Neuronal stem cell (in vitro differentiated cells): ENCODE results near the gene SDC4.

Source experiments
- DNase-seq: peaks from one replicate; pipeline ENCODE4 v3.0.0-alpha.2; 2013; ENCODE audit warnings: low spot score
- H2AFZ ChIP-seq: one replicate; pipeline ENCODE4 v1.6.1; 2013; ENCODE audit warnings: mild to moderate bottlenecking, low read length, inconsistent platforms
- H2AK5ac ChIP-seq: 2 replicates; pipeline ENCODE4 v1.6.1; 2013; ENCODE audit warnings: low read depth, mild to moderate bottlenecking, inconsistent platforms, low read length, moderate library complexity, mixed read lengths
- H2BK120ac ChIP-seq: 2 replicates; pipeline ENCODE4 v1.6.1; 2013; ENCODE audit warnings: low read depth, mild to moderate bottlenecking, inconsistent platforms, low read length, moderate library complexity, mixed read lengths
- H2BK12ac ChIP-seq: one replicate; pipeline ENCODE4 v1.6.1; 2013; ENCODE audit warnings: low read length, inconsistent platforms
- H2BK15ac ChIP-seq: 2 replicates; pipeline ENCODE4 v1.6.1; 2013; ENCODE audit warnings: mild to moderate bottlenecking, low read length, inconsistent platforms, mixed read lengths
- H2BK5ac ChIP-seq: one replicate; pipeline ENCODE4 v1.6.1; 2013; ENCODE audit warnings: inconsistent platforms, mild to moderate bottlenecking, low read length, moderate library complexity
- H3K14ac ChIP-seq: one replicate; pipeline ENCODE4 v1.6.1; 2013; ENCODE audit warnings: low read length, inconsistent platforms
- H3K18ac ChIP-seq: 2 replicates; pipeline ENCODE4 v1.6.1; 2013; ENCODE audit warnings: low read length, inconsistent platforms
- H3K23ac ChIP-seq: 2 replicates; pipeline ENCODE4 v1.6.1; 2013; ENCODE audit warnings: low read depth, mild to moderate bottlenecking, mixed read lengths, low read length, inconsistent platforms; ENCODE audit not compliant: poor library complexity
- H3K27ac ChIP-seq: replicated peaks from 3 replicates; pipeline ENCODE4 v1.5.1; 2013; ENCODE audit warnings: low read length, inconsistent platforms
- H3K27me3 ChIP-seq, 3 experiments: 2 replicates each; pipeline ENCODE4 v1.6.1; 2013; ENCODE audit warnings: low read length in 3 of 3, mild to moderate bottlenecking in 2 of 3, inconsistent platforms in 1 of 3, low read depth in 1 of 3, mixed read lengths in 1 of 3, moderate library complexity in 1 of 3; ENCODE audit not compliant: control insufficient read depth in 3 of 3, insufficient read depth in 3 of 3
- H3K36me3 ChIP-seq, 2 donors: replicated peaks in 1 of 2; 2 replicates each; pipeline ENCODE4 v1.6.1; 2013; ENCODE audit warnings: low read length in 2 of 2; ENCODE audit not compliant: control insufficient read depth in 2 of 2, insufficient read depth in 2 of 2
- H3K4ac ChIP-seq: 2 replicates; pipeline ENCODE4 v1.6.1; 2013; ENCODE audit warnings: inconsistent platforms, mild to moderate bottlenecking, low read length, moderate library complexity
- H3K4me1 ChIP-seq, 2 donors: 1 replicate in 1 of 2; 2 replicates in 1 of 2; pipeline ENCODE4 v1.6.1; 2013; ENCODE audit warnings: low read length in 2 of 2, low read depth in 1 of 2; ENCODE audit not compliant: control insufficient read depth in 2 of 2, insufficient read depth in 1 of 2
- H3K4me2 ChIP-seq: one replicate; pipeline ENCODE4 v1.6.1; 2013; ENCODE audit warnings: mild to moderate bottlenecking, low read length, inconsistent platforms; ENCODE audit not compliant: insufficient read depth, poor library complexity, severe bottlenecking
- H3K4me3 ChIP-seq, 2 donors: 2 replicates each; pipeline ENCODE4 v1.5.1; 2013; ENCODE audit warnings: low read length in 2 of 2, mild to moderate bottlenecking in 2 of 2, inconsistent platforms in 1 of 2, moderate library complexity in 1 of 2
- H3K79me1 ChIP-seq: one replicate; pipeline ENCODE4 v1.6.1; 2013; ENCODE audit warnings: low read depth, mild to moderate bottlenecking, inconsistent platforms, low read length, moderate library complexity
- H3K9ac ChIP-seq: one replicate; pipeline ENCODE4 v1.6.1; 2013; ENCODE audit warnings: mild to moderate bottlenecking, low read depth, low read length, inconsistent platforms; ENCODE audit not compliant: poor library complexity
- H3K9me3 ChIP-seq, 2 donors: replicated peaks in 1 of 2; 2 replicates each; pipeline versions ENCODE3 to v1.6.1; 2013; ENCODE audit warnings: low read length in 2 of 2, mild to moderate bottlenecking in 2 of 2, inconsistent platforms in 1 of 2, low read depth in 1 of 2, mixed read lengths in 1 of 2, moderate library complexity in 1 of 2; ENCODE audit not compliant: control insufficient read depth in 2 of 2, insufficient read depth in 1 of 2
- H4K8ac ChIP-seq: one replicate; pipeline ENCODE4 v1.6.1; 2013; ENCODE audit warnings: low read depth, mild to moderate bottlenecking, inconsistent platforms, low read length, moderate library complexity
- H4K91ac ChIP-seq: one replicate; pipeline ENCODE4 v1.6.1; 2013; ENCODE audit warnings: low read length, low read depth, mild to moderate bottlenecking, inconsistent platforms; ENCODE audit not compliant: poor library complexity
- WGBS, 2 donors: extraction: QIAGEN DNeasy Blood & Tissue Kit; methylation state at CpG; one replicate each; pipeline ENCODE4 v1.1.7; 2013; ENCODE audit warnings: missing lambda C conversion rate in 2 of 2, mixed read lengths in 1 of 2; ENCODE audit not compliant: insufficient read length in 2 of 2, insufficient replicate concordance in 1 of 2; ENCODE audit errors: extremely low coverage in 2 of 2; 5-methylcytosine and 5-hydroxymethylcytosine counted together

Gene SDC4

DNA sequence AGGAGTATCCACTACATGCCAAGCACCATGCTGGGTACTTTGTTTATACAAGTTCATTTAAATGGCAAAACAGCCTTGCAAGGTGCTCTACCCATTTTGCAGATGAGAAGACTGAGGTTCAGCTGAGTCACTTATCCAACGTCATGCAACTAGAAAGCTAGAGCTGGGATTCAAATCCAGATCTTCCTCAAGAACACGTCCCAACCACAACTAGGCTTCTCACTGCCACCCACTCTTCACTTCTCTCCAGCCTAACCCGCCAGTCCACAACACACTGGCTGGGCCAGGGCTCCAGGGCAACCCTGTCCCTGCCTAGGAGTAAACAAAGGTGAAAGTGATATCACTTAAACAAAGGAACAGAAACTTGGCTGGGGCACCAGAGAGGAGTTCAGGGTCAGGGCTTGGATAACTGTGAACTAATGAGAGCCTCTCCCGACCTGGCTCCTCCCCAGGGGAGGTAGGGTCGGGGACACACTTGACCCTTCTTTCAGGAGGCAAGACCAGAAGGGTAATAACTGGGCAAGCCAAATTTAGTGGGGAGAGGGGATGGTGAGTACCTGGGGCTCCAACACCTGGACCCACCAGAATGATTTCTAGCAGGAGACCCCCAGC is 7.9 kb downstream of the SDC4 start:
- peaks cover 0 to 5% (median 0%) of the 10 kb centered on the region in 3 experiments for H3K27me3 ChIP-seq
- no peak overlapping the region for H4K91ac ChIP-seq
- no peaks in the 10 kb centered on the region for H3K36me3 ChIP-seq
- H2BK120ac ChIP-seq: no peak overlapping the region
- H3K4me2 ChIP-seq: peak overlapping the region; percentile 66
- H3K14ac ChIP-seq: no peak overlapping the region
- no peaks in the 10 kb centered on the region for H3K9me3 ChIP-seq
- no peaks in the 10 kb centered on the region for H3K79me1 ChIP-seq
- H3K4ac ChIP-seq: no peak overlapping the region
- no peak overlapping the region for H3K9ac ChIP-seq
- H3K18ac ChIP-seq: peak overlapping the region; percentile 40
- no peak overlapping the region for H2BK15ac ChIP-seq
- H3K4me1 ChIP-seq: peaks cover 41 to 43% of the 10 kb centered on the region in 2 donors
- H2BK12ac ChIP-seq: no peak overlapping the region
- DNase-seq: no peak
- no peak overlapping the region for H3K4me3 ChIP-seq
- no CpG with 5 or more reads among the region's 5 CpGs for WGBS, 2 donors
- H2AK5ac ChIP-seq: peak overlapping the region; percentile 20
- no peak overlapping the region for H3K23ac ChIP-seq
- H2AFZ ChIP-seq: no peak overlapping the region
- H4K8ac ChIP-seq: no peak overlapping the region
- H2BK5ac ChIP-seq: no peak overlapping the region
- no peak overlapping the region for H3K27ac ChIP-seq

DNA sequence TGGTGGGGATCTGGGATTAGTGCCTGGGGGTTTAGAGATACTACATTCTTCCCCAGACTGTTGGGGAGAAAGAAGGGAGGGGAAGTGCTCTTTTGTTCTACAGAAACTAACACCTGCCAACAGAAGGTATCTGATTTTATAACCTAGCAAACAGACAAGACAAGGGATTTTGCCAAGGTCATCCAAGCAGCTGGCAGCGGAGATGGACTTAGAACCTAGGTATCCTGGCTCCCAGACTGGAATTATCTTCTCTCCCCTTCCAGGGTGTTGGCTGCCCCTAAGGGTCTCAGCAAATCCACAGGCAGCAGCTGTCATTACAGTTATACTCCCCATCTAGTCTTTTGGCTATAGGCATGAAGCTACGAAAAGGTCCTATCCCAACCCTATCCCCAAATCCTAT is 8.4 kb downstream of the SDC4 start:
- Histone ChIP-seq H3K14ac (no peak overlapping the region), H3K27me3 (peaks cover 0 to 4% (median 0%) of the 10 kb centered on the region in 3 experiments), H4K8ac (no peak overlapping the region), H3K27ac (no peak overlapping the region), H3K18ac (no peak overlapping the region), H2BK15ac (no peak overlapping the region), H2BK12ac (no peak overlapping the region), H2BK5ac (no peak overlapping the region), H3K4me1 (peaks cover 41 to 43% of the 10 kb centered on the region in 2 donors), H2BK120ac (no peak overlapping the region), H2AK5ac (no peak overlapping the region), H3K36me3 (no peaks in the 10 kb centered on the region), H3K4ac (no peak overlapping the region), H3K4me2 (no peak overlapping the region), H3K23ac (no peak overlapping the region), H3K9ac (no peak overlapping the region), H3K4me3 (no peak overlapping the region), H3K9me3 (no peaks in the 10 kb centered on the region), H4K91ac (no peak overlapping the region), H2AFZ (no peak overlapping the region), H3K79me1 (no peaks in the 10 kb centered on the region)
- DNase-seq: no peak
- no CpG with 5 or more reads among the region's 2 CpGs for WGBS, 2 donors

DNA sequence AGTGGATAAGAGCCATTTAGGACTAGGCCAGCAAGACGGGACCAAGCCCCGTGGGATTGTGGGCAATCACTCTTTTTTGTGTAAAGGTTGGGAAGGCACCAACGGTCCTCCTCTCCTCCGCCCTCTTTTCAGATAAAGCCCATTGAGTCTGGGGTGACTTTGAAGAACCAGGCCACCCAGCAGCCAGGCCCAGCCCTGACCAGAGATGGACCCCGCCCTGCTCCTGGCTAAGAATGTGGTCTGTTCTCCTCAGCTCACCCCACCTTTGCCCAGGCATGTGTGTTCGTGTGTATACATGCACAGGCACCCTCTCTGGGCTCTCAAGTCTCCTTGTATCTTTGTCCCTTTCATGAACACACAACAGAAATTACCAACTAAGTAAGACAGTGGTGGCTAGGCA is 9.1 kb downstream of the SDC4 start:
- Histone ChIP-seq H3K18ac (no peak overlapping the region), H2BK120ac (no peak overlapping the region), H4K91ac (no peak overlapping the region), H3K27ac (no peak overlapping the region), H2BK12ac (no peak overlapping the region), H3K23ac (no peak overlapping the region), H2AK5ac (peak overlapping the region; percentile 6), H3K14ac (no peak overlapping the region), H3K9ac (peak overlapping the region; percentile 67), H2AFZ (no peak overlapping the region), H3K4ac (no peak overlapping the region), H2BK15ac (no peak overlapping the region), H3K36me3 (no peaks in the 10 kb centered on the region), H3K4me2 (no peak overlapping the region), H3K4me1 (peaks cover 41% of the 10 kb centered on the region in 2 donors), H3K9me3 (no peaks in the 10 kb centered on the region), H3K27me3 (no peaks in the 10 kb centered on the region), H4K8ac (no peak overlapping the region), H3K79me1 (no peaks in the 10 kb centered on the region), H2BK5ac (no peak overlapping the region), H3K4me3 (no peak overlapping the region)
- no peak for DNase-seq
- WGBS, 2 donors: no CpG with 5 or more reads among the region's 6 CpGs

DNA sequence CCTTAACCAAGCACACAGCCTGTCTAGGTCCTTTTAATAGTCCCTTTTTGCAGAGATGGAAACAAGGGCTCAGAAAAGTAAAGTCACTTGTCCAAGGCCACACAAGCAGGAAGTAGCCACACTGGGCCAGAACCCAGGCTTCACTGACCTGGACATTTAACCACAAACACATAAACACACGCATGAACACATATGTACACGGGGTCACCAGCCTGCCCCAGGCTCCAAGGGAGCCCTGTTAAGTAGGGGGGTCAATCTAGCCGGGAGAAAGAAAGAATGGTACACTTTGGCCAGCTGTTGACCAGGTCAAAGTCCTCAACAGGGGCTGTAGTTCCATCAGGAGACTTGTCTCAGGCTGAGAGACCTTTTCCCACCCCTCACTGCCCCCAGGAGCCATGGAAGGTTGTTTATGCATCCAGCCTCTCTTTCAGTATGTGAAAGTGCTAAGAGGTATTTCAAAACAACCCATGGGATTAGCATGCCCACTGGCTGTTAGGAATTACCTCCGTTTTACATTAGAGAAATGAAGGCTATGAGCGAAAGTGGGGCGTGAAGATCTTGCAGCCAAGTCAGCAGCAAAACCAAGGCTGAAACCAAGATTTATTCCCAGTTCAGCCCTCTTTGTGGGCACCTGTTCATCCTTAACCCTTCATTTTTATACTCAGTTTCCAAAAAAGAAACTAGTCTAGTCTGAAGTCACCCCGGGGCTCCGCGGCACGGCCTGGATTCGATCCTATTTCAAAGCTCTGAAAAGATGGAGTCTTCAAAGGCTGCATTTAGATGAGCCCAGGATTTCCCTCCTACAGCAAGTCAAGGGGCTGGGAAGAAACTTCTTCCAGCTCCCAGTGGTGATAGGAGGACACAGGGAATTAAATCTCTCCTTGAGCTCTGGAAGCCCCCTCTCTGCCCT is 9.8 kb downstream of the SDC4 start:
- H3K9ac ChIP-seq: no peak overlapping the region
- H4K91ac ChIP-seq: no peak overlapping the region
- no peak overlapping the region for H3K27ac ChIP-seq
- H3K14ac ChIP-seq: no peak overlapping the region
- H3K18ac ChIP-seq: no peak overlapping the region
- no peak for DNase-seq
- H3K27me3 ChIP-seq: no peaks in the 10 kb centered on the region
- H3K4me1 ChIP-seq: peaks cover 37 to 41% of the 10 kb centered on the region in 2 donors
- no peak overlapping the region for H2BK12ac ChIP-seq
- no peak overlapping the region for H3K4ac ChIP-seq
- no peak overlapping the region for H3K4me3 ChIP-seq
- H3K23ac ChIP-seq: no peak overlapping the region
- no peak overlapping the region for H2BK5ac ChIP-seq
- no peaks in the 10 kb centered on the region for H3K36me3 ChIP-seq
- no peaks in the 10 kb centered on the region for H3K79me1 ChIP-seq
- no peak overlapping the region for H2BK15ac ChIP-seq
- no peak overlapping the region for H2BK120ac ChIP-seq
- H4K8ac ChIP-seq: no peak overlapping the region
- WGBS, 2 donors: no CpG with 5 or more reads among the region's 11 CpGs
- H3K4me2 ChIP-seq: no peak overlapping the region
- H3K9me3 ChIP-seq: no peaks in the 10 kb centered on the region
- H2AFZ ChIP-seq: peak overlapping the region; percentile 20
- H2AK5ac ChIP-seq: no peak overlapping the region
